Lung (tissue), 12 donors: ENCODE data around the gene AQP6. TPM values are rescaled to one million over a fixed set of nuclear protein-coding genes. Genes with fewer than 3 reads are reported as not detected.

Source experiments
- ATAC-seq: fragments of 200-7000 bp; cut with Tn5 transposase; one replicate; pipeline ENCODE4 v1.9.1; 2020; ENCODE audit warnings: moderate number of reproducible peaks; ENCODE audit not compliant: insufficient read depth, low FRiP score
- DNase-seq, 3 donors: peaks; one replicate each; pipeline ENCODE4 v3.0.0-alpha.2; 2013 to 2017
- H3K27ac ChIP-seq, 2 donors: one replicate each; pipeline ENCODE4 v1.5.1; 2013; ENCODE audit warnings: mild to moderate bottlenecking in 2 of 2, moderate library complexity in 2 of 2, control low read depth in 1 of 2, inconsistent platforms in 1 of 2, low read depth in 1 of 2, low read length in 1 of 2
- H3K27me3 ChIP-seq, 3 donors: one replicate each; pipeline ENCODE4 v1.5.1; 2013; ENCODE audit warnings: low read length in 2 of 3; ENCODE audit not compliant: control insufficient read depth in 3 of 3, insufficient read depth in 3 of 3
- H3K36me3 ChIP-seq, 4 donors: one replicate each; pipeline ENCODE4 v1.5.1; 2013; ENCODE audit warnings: low read length in 4 of 4, mild to moderate bottlenecking in 1 of 4, moderate library complexity in 1 of 4; ENCODE audit not compliant: control insufficient read depth in 4 of 4, insufficient read depth in 4 of 4
- H3K4me1 ChIP-seq, 5 donors: one replicate each; pipeline ENCODE4 v1.5.1; 2013; ENCODE audit warnings: low read length in 5 of 5, mild to moderate bottlenecking in 2 of 5, moderate library complexity in 1 of 5; ENCODE audit not compliant: control insufficient read depth in 5 of 5, insufficient read depth in 5 of 5
- H3K4me3 ChIP-seq: one replicate; pipeline ENCODE4 v1.5.1; 2013; ENCODE audit warnings: mild to moderate bottlenecking, control low read depth, moderate library complexity
- H3K9ac ChIP-seq, 2 donors: one replicate each; pipeline ENCODE4 v1.5.1; 2013; ENCODE audit warnings: low read length in 2 of 2, control low read depth in 1 of 2; ENCODE audit not compliant: insufficient read depth in 1 of 2
- H3K9me3 ChIP-seq, 4 donors: one replicate each; pipeline ENCODE4 v1.5.1; 2013; ENCODE audit warnings: low read length in 3 of 4, mild to moderate bottlenecking in 1 of 4, moderate library complexity in 1 of 4; ENCODE audit not compliant: control insufficient read depth in 4 of 4, insufficient read depth in 3 of 4
- WGBS, 2 donors: extraction: QIAGEN DNeasy Blood & Tissue Kit; methylation state at CpG; one replicate each; pipeline ENCODE4 v1.1.7; 2013; 5-methylcytosine and 5-hydroxymethylcytosine counted together
- polyA plus RNA-seq, 2 donors: library from polyadenylated mRNA; stranded (reverse); fragments of 200-250 nt; gene quantifications; one replicate each; pipeline ENCODE4 v1.2.1, GENCODE V29; 2013
- total RNA-seq, 2 donors: library from RNA; depleted of rRNA in 1 of 2; stranded (reverse); fragments of >200 nt in 1 of 2; gene quantifications; one replicate each; pipeline ENCODE4 v1.2.1, GENCODE V29; 2014 to 2021
- TF ChIP-seq, protein P1 (sequence below): IDR thresholded peaks from 2 replicates; pipeline ENCODE4 v1.5.1; 2012; ENCODE audit warnings: mild to moderate bottlenecking; ENCODE audit errors: control extremely low read depth, extremely low read depth
- donor health status: control.
- donor health status: control.
- donor health status: Bipolar disorder and iron deficiency.
- donor health status: healthy.
- donor health status: DM: yes; HTN: yes; CAD: no.

Gene AQP6
- total and polyA plus RNA-seq, 4 donors: 0.03 to 0.40 (median 0.19) TPM

DNA sequence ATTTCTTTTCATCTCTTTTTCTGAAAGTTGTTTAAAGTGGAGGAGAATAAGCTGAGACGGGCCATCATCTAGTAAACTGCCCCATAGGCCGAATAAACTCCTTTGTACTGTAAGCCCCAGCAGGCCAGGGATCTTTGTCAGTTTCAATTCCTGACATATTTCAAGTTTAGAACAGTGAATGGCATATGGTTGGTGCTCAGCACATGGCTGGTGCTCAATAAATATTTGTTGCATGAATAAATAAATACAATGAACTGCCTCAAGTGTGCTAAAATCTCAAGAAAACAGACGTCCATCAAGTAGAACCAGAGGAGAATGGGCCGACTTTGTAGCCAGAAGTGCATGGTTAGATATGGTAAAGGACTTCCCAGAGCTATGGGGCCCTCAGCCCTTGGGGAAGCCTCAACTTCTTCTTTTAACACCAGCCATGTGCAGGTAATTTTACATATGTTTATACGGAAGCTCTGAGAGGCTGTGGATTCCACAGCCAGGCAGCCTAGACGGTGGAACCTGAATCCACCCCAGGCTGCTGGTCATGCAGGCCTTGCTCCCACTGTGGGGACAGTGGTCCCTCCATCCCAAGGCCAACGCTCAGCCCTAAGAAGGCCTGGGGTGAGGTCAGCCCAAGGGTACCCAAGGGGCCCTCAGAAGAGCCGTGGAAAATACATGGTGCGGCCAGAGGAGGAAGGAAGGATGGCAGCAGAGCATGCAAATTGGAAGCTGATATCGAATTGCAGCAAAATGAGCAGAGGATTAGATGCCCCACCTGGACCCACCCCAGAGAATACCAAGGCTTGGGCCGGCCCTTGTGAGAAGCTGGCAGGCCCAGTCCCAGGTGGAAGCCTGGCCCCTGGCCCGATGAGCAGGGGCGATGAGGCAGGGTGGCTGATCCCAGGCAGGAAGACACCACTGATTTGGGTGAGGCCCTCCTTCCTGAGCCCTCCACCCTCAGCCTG lies 30.9 kb upstream of the AQP6 start:
- Histone ChIP-seq H3K4me3 (no peak overlapping the region), H3K36me3 (no peaks in the 10 kb centered on the region), H3K9me3 (no peaks in the 10 kb centered on the region), H3K9ac (no peak overlapping the region), H3K27ac (no peak overlapping the region), H3K27me3 (peaks cover 0 to 6% (median 0%) of the 10 kb centered on the region in 3 donors), H3K4me1 (peaks cover 0 to 17% (median 0%) of the 10 kb centered on the region in 5 donors)
- ATAC-seq (no peak), DNase-seq (no peak)
- 84 to 85% methylated on average over 13 of the region's 13 CpGs for WGBS, 2 donors
- TF ChIP-seq, protein P1, sequence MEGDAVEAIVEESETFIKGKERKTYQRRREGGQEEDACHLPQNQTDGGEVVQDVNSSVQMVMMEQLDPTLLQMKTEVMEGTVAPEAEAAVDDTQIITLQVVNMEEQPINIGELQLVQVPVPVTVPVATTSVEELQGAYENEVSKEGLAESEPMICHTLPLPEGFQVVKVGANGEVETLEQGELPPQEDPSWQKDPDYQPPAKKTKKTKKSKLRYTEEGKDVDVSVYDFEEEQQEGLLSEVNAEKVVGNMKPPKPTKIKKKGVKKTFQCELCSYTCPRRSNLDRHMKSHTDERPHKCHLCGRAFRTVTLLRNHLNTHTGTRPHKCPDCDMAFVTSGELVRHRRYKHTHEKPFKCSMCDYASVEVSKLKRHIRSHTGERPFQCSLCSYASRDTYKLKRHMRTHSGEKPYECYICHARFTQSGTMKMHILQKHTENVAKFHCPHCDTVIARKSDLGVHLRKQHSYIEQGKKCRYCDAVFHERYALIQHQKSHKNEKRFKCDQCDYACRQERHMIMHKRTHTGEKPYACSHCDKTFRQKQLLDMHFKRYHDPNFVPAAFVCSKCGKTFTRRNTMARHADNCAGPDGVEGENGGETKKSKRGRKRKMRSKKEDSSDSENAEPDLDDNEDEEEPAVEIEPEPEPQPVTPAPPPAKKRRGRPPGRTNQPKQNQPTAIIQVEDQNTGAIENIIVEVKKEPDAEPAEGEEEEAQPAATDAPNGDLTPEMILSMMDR: no peak

DNA sequence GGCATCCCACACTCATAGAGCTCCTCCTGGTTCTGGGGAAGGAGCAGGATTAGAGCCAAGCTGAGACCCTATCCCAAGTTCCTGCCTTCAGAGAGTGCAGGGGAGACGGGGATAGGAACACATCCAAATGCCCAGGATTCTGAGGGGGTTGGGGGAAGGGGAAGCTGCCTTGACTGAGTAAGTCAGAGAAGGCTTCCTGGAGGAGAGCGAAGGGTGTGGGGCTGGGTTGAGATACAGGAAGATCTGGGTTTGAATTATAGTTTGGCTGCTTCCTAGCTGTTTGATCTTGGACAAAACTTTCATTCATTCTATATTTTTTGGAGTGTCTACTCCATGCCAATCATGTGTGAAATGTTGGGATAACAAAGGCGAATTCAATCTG lies 30.2 kb upstream of the AQP6 start:
- no peak for DNase-seq
- TF ChIP-seq, protein P1: no peak
- no peak overlapping the region for H3K9ac ChIP-seq
- 92 to 97% methylated on average over 3 of the region's 3 CpGs for WGBS, 2 donors
- no peak overlapping the region for H3K4me3 ChIP-seq
- peaks cover 0 to 17% (median 0%) of the 10 kb centered on the region in 5 donors for H3K4me1 ChIP-seq
- peaks cover 0 to 6% (median 0%) of the 10 kb centered on the region in 3 donors for H3K27me3 ChIP-seq
- no peaks in the 10 kb centered on the region for H3K9me3 ChIP-seq
- H3K36me3 ChIP-seq: no peaks in the 10 kb centered on the region
- ATAC-seq: no peak
- H3K27ac ChIP-seq: no peak overlapping the region

DNA sequence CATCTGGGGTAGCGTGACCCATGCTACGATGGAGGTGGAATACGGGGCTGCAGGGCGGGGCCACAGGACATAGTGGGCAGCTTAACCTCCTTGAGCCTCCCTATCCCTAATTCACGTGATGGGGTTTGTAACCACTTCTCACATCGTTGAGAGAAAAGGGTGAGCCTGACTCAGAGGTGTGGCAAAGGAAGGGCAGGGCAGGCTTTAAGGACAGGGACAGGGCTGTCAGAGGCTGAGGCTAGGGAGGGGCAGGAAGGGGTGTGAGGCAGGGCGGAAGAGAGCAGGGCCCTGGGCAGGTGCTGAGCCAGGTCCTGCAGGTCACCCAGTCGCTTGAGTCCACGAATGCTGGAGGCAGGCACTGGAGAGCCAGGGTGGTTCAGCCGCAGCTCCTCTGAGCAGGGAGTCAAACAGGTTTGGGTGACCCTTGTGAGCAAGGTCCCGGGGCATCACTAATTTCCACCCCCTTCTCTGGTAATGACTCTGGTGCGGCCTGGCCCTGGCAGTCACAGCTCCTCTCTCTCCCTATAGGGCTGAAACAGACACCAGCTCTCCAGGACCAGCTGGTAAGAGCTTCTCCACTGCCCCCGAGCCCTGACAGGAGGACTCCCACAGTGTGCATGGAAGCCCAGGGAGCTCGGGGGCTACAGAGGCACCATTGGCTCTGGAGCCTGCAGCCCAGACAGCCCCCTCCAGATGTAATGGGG lies 29.7 kb upstream of the AQP6 start:
- Histone ChIP-seq H3K4me1 (peaks cover 0 to 17% (median 0%) of the 10 kb centered on the region in 5 donors), H3K27me3 (peaks cover 0 to 6% (median 0%) of the 10 kb centered on the region in 3 donors), H3K9ac (no peak overlapping the region), H3K4me3 (no peak overlapping the region), H3K9me3 (no peaks in the 10 kb centered on the region), H3K27ac (no peak overlapping the region), H3K36me3 (no peaks in the 10 kb centered on the region)
- WGBS, 2 donors: 67 to 79% methylated on average over 14 of the region's 14 CpGs
- TF ChIP-seq, protein P1: no peak
- DNase-seq: no peak
- no peak for ATAC-seq
